GDM1 (cell line): ENCODE measurements around the gene ENDOD1.

Experiments used
- DNase-seq: peaks from one replicate; lab custom pipeline; 2025; lab: John Stamatoyannopoulos, UW

Gene ENDOD1

DNA sequence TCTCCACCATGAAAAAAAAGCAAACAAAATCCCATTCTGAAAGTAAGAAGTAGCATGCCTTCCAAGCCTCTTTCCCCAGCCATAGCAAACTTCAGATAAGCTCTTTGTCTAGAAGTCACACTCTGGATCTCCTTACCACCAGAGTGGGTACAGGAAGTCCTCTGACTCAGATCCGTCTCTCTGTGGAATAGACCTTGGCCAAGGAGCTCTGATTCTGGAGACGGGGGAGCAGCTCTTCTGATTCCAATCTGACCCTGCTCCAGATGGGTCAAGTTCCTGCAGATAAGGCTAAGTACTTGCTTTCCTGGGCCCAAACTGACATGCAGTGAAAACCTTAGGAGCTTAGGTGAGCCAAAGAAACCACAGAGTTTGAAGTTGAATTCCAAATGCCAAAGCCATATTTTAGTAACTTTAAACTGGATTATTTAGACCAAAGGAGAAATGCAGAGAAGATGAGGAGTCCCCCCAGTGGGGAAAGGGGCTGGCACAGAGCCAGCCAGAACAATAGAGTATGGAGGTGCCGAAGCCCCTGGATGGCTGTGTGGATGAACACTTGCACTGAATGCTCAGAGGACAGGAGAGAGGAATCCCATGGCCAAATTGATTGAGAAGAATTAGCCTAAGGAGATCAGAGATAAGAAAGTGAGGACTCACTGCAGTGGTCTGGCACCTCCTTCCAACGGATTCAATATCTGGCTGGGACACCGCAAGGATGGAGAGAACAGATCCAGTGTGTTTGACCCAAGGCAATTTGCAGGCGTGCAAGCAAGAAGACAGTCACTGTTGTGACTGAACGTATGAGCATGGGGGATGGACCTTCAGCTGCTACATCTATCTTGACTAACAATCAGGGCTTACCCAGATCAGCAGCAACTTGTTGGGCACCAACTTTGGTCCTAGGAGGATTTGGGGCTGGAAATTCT, 54.9 kb downstream of the ENDOD1 start:
- no peak for DNase-seq

DNA sequence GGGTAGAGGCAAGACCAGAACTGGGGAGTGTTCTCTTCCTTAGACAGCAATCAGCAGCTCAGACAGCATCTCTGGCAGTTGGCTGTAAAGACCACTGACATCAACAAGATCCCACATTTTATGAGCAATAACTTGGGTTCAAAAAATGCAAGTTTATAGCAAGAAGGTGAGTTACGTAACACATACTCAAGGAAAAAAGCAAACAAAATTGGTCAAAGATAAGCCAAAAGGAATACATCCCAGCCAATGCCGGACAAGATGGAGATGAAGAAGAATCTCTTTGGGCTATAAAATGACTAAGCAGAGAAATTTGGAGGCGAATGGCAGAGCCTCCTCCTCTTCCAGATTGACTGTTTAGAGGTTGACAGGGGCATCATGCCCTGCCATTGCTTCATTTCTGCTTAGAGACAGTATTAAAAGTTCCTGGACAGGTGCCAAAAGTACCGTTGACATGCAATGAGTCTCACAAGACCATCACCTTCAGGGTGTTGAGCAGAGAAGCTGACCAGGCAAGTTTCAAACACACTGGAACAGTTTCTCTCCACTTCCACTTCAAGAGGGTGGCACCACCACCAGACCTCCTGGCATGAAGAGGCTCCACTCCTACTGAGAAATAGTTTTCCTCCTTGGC, 55.9 kb downstream of the ENDOD1 start:
- no peak for DNase-seq

DNA sequence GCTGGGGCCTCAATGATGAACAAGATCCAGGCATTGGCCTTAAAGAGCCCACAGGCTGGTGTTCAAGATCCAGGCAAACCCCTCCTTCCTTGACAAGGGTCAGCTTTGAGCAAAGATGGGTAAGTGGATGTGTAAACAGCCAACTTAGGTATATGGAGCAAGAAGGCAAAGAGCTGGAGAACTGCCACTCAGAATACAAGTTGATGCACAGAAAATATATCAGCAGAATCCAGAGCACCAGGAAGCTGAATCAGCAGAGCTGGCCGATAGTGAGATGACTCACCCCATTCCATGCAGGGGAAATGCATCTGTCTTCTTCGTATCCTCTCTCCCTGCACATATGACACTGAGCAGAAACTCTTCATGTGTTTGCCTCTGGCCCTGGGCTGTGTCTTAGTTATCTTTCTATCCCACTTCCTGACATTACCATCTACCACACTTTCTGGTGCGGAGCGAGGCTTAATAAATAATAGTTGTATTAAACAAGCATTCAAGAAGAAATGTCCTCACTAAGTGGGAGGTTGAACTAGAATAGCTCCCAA, 57.8 kb downstream of the ENDOD1 start:
- peak; percentile 72 for DNase-seq

DNA sequence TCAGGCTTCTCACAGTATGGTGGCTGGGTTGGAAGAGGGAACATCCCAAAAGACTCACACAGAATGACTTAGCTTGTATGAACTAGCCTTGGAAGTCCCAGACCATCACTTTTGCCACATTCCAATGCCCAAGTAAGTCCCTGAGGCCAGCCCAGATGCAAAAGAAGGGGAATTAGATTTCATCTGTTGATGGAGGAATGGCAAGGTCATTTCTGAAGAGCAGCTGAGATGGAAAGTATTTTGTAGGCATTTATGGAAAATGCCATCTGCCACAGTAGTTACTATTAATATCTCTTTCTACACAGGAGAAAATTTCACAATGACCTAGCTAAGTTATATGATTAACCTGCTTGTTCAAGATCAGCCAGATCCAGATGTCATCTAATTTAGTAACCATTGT, 58.8 kb downstream of the ENDOD1 start:
- DNase-seq: no peak

DNA sequence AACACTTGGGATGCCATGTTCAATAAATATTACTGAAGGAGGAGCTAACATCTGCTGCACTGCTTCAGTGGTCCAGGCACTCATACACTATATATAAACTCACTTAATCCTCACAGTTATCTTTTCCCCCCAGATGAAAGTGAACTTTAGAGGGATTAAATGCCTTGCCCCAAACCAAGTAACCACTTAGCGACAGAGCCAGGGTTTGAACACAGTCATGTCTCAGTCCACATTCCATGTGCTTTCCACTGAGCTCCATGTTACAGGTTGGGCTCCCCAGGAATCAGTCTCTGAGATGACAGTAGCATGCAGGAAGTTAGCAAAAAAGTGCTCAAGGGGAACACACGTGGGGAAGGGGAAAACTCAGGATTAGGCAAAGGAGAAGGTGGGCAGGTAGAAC, 59.3 kb downstream of the ENDOD1 start:
- no peak for DNase-seq

DNA sequence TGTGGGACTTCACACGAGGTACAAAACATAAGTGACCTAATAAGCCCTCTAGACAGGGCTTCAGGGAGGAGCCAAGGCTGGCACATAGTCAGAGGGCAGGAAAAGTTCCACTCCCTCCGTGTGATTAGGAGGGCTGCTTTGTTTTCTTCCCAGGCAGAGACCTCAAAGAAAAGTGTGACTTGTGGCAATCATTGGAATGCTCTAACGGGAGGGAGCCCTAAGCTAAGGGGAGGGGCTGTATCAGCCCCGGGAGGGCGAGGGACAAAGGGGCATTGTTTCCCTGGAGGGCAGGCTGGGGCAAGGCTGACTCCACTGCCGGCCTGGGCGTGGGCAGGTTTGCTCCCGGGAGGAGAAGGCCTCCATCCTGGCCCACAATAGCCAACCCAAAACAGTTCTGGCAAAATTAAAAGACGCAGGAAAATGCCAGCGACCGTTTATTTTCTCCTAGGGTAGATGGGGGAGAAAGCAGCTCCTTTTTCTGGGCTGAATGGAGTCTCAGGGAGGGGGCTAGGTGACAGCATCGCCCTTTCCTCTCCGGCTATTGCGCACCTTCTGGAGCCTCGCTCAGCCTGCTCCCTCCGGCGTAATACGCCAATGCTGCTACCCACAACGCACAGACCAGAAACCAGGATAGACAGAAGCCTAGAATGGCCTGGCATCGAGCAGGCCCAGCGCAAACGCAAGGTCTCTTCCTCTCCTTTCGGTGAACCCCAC, 60.2 kb downstream of the ENDOD1 start:
- DNase-seq: no peak

DNA sequence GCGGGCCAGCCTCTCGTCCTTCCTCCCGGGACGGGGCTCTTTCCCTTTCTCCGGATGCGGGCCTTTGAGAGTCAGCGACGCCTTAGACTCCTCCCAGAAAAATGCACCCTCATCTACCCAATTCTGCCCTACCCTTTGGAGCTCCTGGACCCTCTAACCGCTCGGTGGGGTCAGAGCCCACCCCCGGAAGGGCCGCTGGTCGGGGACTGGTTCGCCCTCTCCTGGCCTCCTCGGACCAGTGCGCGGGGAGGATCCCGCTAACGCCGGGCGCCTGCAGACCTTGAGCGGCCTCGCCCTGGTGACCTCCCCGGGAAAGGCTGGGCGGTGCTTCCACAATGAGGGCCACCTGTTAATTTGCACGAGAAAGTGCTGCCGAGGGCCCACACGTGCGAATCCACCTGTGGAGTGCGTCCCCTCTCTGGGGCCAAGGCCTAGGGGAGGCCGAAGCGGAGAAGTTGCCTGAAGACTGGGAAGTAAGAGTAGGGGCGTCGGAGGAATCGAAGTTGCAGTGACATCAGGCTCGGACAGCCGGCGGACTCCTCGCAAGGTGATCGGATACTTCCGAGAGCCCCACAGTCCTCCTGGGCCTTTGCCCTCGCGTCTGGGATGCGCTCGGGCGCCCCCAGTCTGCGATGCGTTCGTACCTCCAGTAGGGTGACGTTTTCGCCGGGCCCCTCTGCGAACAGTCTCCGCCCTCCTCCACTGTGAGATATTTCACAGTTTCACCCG, 61.5 kb downstream of the ENDOD1 start:
- DNase-seq: no peak

DNA sequence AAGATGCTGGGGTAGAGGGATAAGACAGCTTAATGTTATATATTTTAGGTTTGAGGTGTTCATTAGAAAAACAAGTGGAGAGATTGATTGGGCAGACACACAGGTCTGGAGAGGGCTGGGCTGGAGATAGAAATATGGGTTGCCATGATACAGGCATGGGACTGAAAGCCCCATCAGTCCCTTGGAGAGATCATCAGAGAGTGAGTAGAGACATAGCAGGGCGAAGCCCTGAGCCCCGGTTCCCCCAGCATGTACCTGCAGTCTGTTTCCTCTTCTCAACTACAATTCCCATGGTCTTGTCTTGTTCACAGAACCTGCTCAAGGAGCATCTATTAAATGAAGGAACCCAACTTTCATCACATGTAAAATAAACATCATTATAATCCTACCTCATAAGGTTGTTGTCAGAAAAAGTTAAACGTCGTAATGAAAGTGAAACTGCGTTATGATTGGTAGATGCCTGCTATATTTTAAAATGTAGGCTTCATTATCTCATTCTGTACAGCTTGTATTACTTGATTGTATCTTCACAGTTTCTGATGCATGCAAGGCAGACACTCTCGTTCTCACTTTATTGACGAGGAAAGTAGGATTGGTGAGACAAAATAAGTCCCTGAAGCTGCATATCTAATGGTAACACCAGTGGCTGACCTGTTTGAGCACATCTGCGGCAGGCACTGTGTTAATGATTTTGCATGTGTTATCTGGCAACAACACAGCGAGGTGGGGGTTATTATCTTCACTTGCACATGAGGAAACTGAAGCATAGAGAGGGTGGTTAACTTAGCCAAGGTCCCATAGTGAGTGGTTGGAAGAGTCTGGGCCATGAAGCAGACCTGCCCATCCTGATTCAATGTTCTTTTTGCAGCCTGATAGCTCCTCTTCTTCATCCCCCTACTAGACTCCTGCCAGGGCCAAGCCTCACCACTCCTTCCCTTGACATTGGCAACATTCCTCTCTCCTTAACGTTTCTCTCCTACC, 63.5 kb downstream of the ENDOD1 start:
- DNase-seq: no peak

DNA sequence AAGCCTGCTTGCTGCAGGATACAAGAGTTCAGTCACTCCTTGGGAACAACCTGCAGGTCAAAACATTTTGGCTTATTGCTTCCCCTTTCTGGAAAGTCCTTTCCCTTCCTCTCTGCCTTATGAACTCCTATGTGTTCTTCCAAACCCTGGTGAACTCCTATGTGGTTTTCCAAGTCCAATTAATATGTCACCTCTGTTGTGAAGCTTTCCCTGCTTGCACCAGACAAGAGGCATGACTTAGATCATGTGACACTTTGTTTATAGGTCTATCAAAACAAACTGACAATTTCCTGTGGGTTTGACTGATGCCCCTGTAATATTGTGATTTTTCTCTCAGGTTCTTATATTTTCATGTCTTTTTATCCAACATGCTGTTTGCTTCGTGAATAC, 64.2 kb downstream of the ENDOD1 start:
- no peak for DNase-seq

DNA sequence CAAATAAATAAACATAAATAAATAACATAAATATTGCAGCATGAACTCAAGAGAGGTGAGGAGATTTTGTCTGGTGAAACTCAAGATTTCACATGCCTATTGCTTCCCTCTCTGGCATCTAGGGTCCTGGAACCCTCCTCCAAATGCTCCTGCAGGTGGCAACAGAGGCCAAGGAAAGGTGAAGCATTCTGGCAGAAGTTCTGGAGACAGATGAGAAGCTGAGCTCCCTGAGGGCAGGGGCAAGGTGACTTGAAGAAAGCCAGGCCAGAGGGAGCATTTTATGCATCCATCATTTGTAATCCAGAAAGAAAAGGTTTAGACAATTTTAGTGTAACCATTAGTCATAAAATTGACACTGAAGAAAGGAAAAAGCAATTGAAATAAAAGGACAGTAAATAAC, 64.9 kb downstream of the ENDOD1 start:
- DNase-seq: peak; percentile 57

DNA sequence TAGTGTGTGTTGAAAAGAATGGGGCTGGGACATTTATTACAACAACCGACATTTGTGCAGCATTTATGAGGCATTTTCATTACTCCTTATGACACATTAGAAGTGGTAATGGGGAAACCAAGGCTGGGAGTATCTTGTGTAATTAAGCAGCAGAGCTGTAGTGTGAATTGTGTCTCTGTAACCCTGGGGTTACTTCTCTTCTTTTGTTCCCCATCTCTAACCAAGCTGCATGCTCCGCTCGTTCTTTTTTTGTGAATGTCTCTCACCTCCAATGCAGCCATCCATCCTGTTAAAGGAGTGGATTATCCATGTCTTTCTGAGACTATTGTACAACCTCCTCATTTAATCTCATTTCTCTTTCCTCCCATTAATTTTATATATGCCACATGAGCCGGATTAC, 65.7 kb downstream of the ENDOD1 start:
- DNase-seq: no peak

DNA sequence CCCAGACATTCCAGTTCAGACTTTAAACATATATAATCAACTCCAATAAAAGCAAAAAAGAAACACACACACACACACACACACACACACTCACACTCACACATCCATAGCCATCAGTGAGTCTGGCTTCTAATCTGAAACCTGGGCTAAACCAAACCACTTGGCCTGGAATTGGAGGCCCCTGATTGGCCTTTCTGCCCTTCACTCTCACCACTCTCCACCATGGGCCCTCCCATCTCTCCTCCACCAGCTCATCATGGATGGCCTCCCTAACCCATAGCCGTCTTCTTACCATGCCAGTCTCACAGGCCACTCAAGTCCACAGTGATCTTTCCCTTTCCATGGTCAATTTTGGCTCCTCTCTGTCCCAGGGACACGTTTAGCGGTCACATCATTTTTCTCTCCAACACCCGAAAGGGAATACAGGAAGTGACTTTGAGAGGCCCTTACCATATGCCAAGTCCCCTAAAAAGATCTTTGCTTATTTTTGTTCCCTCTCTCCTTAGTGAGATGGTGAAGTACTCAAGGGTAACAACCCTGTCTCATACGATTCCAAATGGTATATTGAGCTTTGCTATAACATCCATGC, 66.6 kb downstream of the ENDOD1 start:
- DNase-seq: no peak

DNA sequence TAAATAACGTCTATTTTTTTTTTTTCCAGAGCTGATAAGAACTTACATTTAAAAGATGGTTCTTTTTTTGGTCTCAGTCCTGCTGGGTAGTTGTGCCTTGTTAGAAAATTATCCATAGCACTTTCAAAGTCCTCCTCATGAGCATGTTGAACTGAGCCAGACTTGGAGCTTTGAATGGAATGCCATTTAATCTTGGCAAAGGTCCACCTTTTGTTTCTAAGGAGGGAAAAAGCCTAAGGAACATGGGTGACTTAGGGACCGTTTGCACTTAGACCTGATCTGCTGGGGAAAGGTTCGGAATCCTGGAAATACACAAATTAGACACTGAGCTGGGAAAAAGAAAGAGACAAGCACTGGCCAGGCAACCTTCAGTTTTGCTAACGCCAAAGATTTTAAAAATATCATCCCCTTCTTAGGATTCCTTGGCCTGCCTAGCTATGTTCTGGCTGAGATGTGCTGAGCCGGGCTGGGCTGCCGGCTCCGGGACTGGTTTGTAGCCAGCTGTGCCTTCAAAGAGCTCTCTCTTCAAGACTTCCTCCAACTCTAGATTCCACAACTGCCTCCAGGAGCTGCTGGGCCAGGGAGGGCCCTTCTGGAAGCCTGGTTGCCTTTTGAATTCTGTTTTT, 67.4 kb downstream of the ENDOD1 start:
- DNase-seq: no peak

DNA sequence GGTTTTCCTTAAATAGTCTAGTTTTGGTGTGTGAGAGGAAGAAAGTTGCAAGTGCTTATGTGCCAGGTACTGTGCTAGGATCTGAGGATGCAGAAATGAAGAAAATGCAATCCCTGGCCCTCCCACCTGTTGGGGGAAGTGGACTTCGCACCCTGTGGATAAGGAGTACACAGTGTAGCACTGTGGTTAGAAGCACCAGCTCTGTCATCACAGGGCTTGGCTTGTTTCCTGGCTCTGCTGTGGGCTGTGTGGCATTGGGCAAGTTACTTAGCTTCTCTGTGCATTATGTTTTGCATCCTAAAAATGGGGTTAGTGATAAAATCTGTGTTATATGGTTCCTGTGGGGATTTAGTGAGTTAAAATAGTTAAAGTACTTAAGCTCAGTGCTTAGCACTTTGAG, 68.2 kb downstream of the ENDOD1 start:
- no peak for DNase-seq

DNA sequence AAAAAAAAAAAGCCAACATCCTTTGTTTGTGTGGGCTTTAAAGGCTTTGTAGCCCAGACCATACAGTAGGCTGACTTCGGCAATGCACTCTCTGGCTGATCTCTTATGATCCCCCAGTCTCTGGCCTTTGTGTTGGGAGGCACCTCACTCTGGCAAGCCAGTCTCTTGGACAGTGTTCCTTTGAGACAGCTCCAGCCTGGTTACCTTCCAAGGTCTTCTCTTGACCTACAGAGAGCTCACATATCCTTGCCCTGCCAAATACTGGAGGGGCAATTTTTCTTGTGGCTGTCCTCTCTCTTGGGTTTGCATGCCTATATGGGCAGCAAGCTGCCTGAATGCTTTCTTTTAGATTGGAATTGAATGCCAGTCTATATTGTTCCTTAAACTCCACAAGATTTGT, 71.6 kb downstream of the ENDOD1 start:
- no peak for DNase-seq

DNA sequence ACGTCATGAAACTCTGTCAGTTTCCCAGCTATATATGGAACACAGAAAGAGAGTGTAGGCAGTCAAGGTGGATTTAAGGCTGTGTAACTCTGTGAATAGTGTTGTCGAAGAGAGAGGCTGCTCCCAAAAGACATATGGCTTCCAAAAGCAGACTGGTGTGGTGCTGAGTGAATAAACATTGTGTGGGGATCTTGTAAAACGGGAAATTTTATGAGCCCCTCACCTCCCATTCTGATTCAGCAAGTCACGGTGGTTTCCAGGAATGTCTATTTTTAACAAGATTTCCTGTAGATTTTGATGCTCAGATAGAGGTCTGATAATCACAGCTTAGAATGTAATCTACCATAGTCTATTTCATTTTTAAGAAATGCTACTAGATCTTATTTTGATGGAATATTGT, 73.5 kb downstream of the ENDOD1 start:
- no peak for DNase-seq

DNA sequence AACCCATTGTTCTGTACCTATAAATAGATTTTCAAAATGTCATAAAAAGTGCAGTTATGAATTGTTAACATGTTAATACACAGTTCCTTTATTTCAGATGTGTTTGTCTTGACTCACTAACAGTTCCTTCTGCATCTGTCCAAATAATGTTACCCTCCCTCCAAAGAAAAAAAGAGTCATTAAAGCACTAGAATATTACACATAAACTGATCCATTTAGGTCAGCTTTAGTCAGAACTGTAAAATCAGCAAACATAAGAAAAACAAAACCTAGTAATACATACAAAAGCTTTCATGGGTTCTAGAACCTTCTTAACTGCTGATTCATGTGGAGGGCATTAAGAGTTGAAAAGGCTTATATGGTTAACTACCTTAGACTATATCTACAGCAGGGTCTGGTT, 76.0 kb downstream of the ENDOD1 start:
- DNase-seq: no peak

DNA sequence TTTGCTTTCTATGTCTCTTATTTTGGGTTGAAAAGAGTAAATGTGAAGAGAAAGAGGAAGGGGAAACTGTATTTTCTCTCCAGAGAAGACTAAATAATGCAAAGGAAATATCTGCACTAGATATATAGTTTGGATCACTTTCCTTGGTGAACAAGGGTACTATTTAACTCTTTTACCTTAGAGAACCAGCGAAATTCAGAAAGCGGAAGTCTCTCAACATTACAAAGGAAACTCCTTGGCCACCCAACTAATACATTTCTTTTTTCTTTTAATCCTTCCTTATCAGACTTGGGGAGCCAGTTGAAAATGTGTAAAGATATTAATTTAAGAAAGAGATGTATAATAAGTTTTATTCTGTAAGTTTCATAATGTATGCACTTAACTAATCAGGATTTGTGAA, 77.1 kb downstream of the ENDOD1 start:
- no peak for DNase-seq

DNA sequence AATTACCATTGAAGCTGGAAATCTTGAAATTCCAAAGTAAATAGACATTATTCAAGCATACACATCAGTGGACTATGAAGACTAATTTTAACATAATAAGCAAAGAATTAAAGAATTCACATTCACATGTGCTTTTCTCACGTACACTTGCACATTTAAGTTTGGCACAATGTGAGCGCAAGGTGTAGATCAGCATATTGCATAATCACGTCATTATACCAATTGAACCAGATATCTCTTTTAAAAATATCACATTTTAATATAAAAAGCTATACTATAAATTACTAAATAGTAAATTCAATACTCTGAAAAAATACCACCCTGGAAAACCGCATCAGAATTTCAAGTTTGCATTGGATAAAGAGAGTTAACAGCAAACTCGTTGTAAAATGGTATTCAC, 80.6 kb downstream of the ENDOD1 start:
- no peak for DNase-seq

DNA sequence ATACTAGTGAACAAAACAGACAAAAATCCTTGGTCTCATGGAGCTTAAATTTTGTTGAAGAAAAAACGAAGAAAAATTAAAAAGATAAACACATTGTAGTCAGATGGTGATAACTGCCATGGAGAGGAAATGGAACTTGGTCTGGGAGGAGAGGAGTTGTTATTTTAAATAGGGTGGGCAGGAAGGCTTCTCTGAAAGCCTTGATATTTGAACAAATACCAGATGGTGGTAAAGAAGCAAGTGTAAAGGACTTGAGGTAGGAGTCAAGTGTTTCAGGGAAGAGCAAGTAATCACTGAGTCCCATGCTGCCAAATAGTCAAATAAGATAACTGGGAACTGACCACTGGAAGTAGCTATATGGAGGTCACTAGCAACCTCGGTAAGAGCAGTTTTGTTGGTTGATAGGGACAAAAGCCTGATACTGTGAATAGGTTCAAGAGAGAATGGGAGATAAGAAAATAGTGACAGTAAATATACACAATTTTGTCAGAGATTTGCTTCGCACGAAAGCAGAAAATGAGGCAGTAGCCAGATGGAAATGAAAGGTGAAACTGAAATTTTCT, 86.3 kb downstream of the ENDOD1 start:
- DNase-seq: no peak
